GM06990 (cell line): ENCODE results near the gene RIN3.

ENCODE experiments used
- DNase-seq: peaks from one replicate; pipeline ENCODE4 v3.0.0-alpha.2; 2011; ENCODE audit not compliant: insufficient read length; ENCODE audit errors: extremely low read depth
- H3K27me3 ChIP-seq: replicated peaks from 2 replicates; pipeline ENCODE4 v1.6.0; 2011; ENCODE audit warnings: low read length; ENCODE audit not compliant: control insufficient read depth, insufficient read depth
- H3K36me3 ChIP-seq: 2 replicates; pipeline ENCODE4 v1.5.1; 2011; ENCODE audit warnings: low read length; ENCODE audit not compliant: control insufficient read depth, insufficient read depth
- H3K4me3 ChIP-seq: replicated peaks from 2 replicates; pipeline ENCODE4 v1.5.1; 2011; ENCODE audit warnings: low read depth, mild to moderate bottlenecking, control low read depth, low read length
- CTCF ChIP-seq: IDR thresholded peaks from 2 replicates; pipeline ENCODE4 v1.5.1; 2011; ENCODE audit warnings: low read length, control low read depth, mild to moderate bottlenecking, inconsistent platforms; ENCODE audit not compliant: insufficient read depth, poor library complexity, severe bottlenecking

The RIN3 gene

GRCh38 chr14:92494512-92494911, 19.1 kb upstream of the RIN3 start:
- no peak for DNase-seq
- Histone ChIP-seq H3K27me3 (no peaks in the 10 kb centered on the region), H3K4me3 (no peak overlapping the region), H3K36me3 (no peaks in the 10 kb centered on the region)
- no peak for TF ChIP-seq CTCF

- H3K27me3 ChIP-seq = no peaks in the 10 kb centered on the region
- H3K4me3 ChIP-seq = no peak overlapping the region
- no peaks in the 10 kb centered on the region for H3K36me3 ChIP-seq
- TF ChIP-seq CTCF = no peak
- DNase-seq = no peak
Observed at GRCh38 chr14:92495027-92495426, 18.6 kb upstream of the RIN3 start.

- no peak for DNase-seq
- H3K36me3 ChIP-seq = no peaks in the 10 kb centered on the region
- no peaks in the 10 kb centered on the region for H3K27me3 ChIP-seq
- no peak overlapping the region for H3K4me3 ChIP-seq
- no peak for TF ChIP-seq CTCF
Observed at GRCh38 chr14:92496191-92496857, 17.3 kb upstream of the RIN3 start.

GRCh38 chr14:92497391-92497790, 16.2 kb upstream of the RIN3 start:
- Histone ChIP-seq H3K27me3 (no peaks in the 10 kb centered on the region), H3K36me3 (no peaks in the 10 kb centered on the region), H3K4me3 (no peak overlapping the region)
- DNase-seq = no peak
- no peak for TF ChIP-seq CTCF

- Histone ChIP-seq H3K4me3 (no peak overlapping the region), H3K36me3 (no peaks in the 10 kb centered on the region), H3K27me3 (no peaks in the 10 kb centered on the region)
- no peak for DNase-seq
- TF ChIP-seq CTCF = no peak
Observed at GRCh38 chr14:92499234-92499633, 14.3 kb upstream of the RIN3 start.

GRCh38 chr14:92500491-92500941, 13.1 kb upstream of the RIN3 start:
- no peak for TF ChIP-seq CTCF
- Histone ChIP-seq H3K4me3 (no peak overlapping the region), H3K36me3 (no peaks in the 10 kb centered on the region), H3K27me3 (no peaks in the 10 kb centered on the region)
- no peak for DNase-seq
